AG04449 (cell line): Measurements from ENCODE around the gene DST.

Source experiments
- CTCF ChIA-PET: fragments of 350-600 bp; formaldehyde crosslinking; extraction: SDS; loops from one replicate; lab custom pipeline; 2021; ENCODE audit warnings: antibody characterized with exemption; lab: Yijun Ruan, JAX
- POLR2A ChIA-PET: fragments of 400-600, 350-600 bp; formaldehyde crosslinking; extraction: SDS; loops from one replicate; lab custom pipeline; 2020; ENCODE audit warnings: antibody characterized with exemption, inconsistent platforms; lab: Yijun Ruan, JAX
- DNase-seq: peaks from one replicate; pipeline ENCODE4 v3.0.0-alpha.2; 2010; ENCODE audit warnings: low read depth, low spot score
- H3K4me3 ChIP-seq: 2 replicates; pipeline ENCODE4 v1.5.1; 2011; ENCODE audit warnings: low read depth, mild to moderate bottlenecking, control low read depth, low read length
- CTCF ChIP-seq: IDR thresholded peaks from one replicate; pipeline ENCODE4 v1.5.1; 2011; ENCODE audit warnings: mild to moderate bottlenecking, moderate library complexity, low read length, control low read depth, inconsistent platforms; ENCODE audit not compliant: insufficient read depth; ENCODE audit errors: missing control alignments

The DST gene

GRCh38 chr6:56580271-56580670, 62.4 kb downstream of the DST start:
- DNase-seq, result no peak
- ChIA-PET POLR2A (no interaction called here), CTCF (interaction anchor here (3.8 kb wide), 2 partner anchors 10 to 13 kb away, joined by 32 to 55 read pairs; no protein-coding TSS in a partner anchor)
- TF ChIP-seq CTCF, result no peak
- H3K4me3 ChIP-seq, result no peak overlapping the region

- H3K4me3 ChIP-seq, result no peak overlapping the region
- ChIA-PET CTCF (interaction anchor here (3.8 kb wide), 2 partner anchors 9 to 14 kb away, joined by 32 to 55 read pairs; no protein-coding TSS in a partner anchor), POLR2A (no interaction called here)
- no peak for DNase-seq
- TF ChIP-seq CTCF, result no peak
Measured at GRCh38 chr6:56579155-56579851, 63.4 kb downstream of the DST start.

GRCh38 chr6:56575736-56576135, 67.0 kb downstream of the DST start:
- no peak for DNase-seq
- no peak for TF ChIP-seq CTCF
- POLR2A ChIA-PET, result no interaction called here
- no peak overlapping the region for H3K4me3 ChIP-seq
- CTCF ChIA-PET, result interaction anchor here (0.9 to 4.3 kb wide), 9 partner anchors 10 to 261 kb away, joined by 3 to 49 read pairs (median 3); no protein-coding TSS in a partner anchor

GRCh38 chr6:56574292-56574691, 68.4 kb downstream of the DST start:
- ChIA-PET CTCF (interaction anchor here (1.2 to 4.3 kb wide), 3 partner anchors 19 to 257 kb away, joined by 3 to 49 read pairs (median 4); no protein-coding TSS in a partner anchor), POLR2A (no interaction called here)
- DNase-seq, result no peak
- no peak for TF ChIP-seq CTCF
- H3K4me3 ChIP-seq, result no peak overlapping the region

GRCh38 chr6:56573624-56574023, 69.1 kb downstream of the DST start:
- no peak for TF ChIP-seq CTCF
- no peak for DNase-seq
- ChIA-PET CTCF (interaction anchor here (1.0 to 1.7 kb wide), 5 partner anchors 20 to 259 kb away, joined by 3 to 9 read pairs (median 4); no protein-coding TSS in a partner anchor), POLR2A (no interaction called here)
- H3K4me3 ChIP-seq, result no peak overlapping the region

- ChIA-PET POLR2A (no interaction called here), CTCF (interaction anchor here (1.0 to 3.9 kb wide), 7 partner anchors 20 to 259 kb away, joined by 3 to 23 read pairs (median 4); no protein-coding TSS in a partner anchor)
- DNase-seq, result no peak
- TF ChIP-seq CTCF, result no peak
- no peak overlapping the region for H3K4me3 ChIP-seq
Measured at GRCh38 chr6:56572788-56573471, 69.8 kb downstream of the DST start.
